Lower lobe of right lung (tissue), 2 donors: ENCODE data around the gene NID1. TPM values are rescaled to one million over a fixed set of nuclear protein-coding genes. Genes with fewer than 3 reads are reported as not detected.
A peak's percentile ranks its signal among the peaks of the same experiment; 100 is the strongest.

Source experiments
- ATAC-seq, 2 donors: fragments of 200-7000 bp; cut with Tn5 transposase; one replicate each; pipeline ENCODE4 v1.9.1; 2020 to 2022; ENCODE audit warnings: mild to moderate bottlenecking in 2 of 2, moderate library complexity in 2 of 2
- DNase-seq: peaks from one replicate; pipeline ENCODE4 v3.0.0-alpha.2; 2020
- H3K27ac ChIP-seq: fragments of 200-600 bp; one replicate; pipeline ENCODE4 v1.8.0; 2022
- H3K27me3 ChIP-seq: fragments of 200-600 bp; one replicate; pipeline ENCODE4 v1.8.0; 2022; ENCODE audit warnings: low read depth
- H3K36me3 ChIP-seq: fragments of 200-600 bp; one replicate; pipeline ENCODE4 v1.8.0; 2022; ENCODE audit warnings: mild to moderate bottlenecking
- H3K4me1 ChIP-seq: fragments of 200-600 bp; one replicate; pipeline ENCODE4 v1.8.0; 2022
- H3K4me3 ChIP-seq: fragments of 200-600 bp; one replicate; pipeline ENCODE4 v1.8.0; 2022; ENCODE audit warnings: mild to moderate bottlenecking
- H3K9me3 ChIP-seq: fragments of 200-600 bp; one replicate; pipeline ENCODE4 v1.8.0; 2022
- CTCF ChIP-seq: fragments of 200-600 bp; IDR thresholded peaks from one replicate; pipeline ENCODE4 v1.8.0; 2022; ENCODE audit warnings: antibody characterized with exemption, mild to moderate bottlenecking
- intact Hi-C: fragments of 100-400 bp; cut with DNase I; formaldehyde crosslinking; loops from one replicate; pipeline ENCODE4 v1.11.0; 2022
- total RNA-seq: library from RNA; stranded (reverse); fragmentation: NEBNext Ultra II Directional; extraction: Animal tissue kit (Norgen Biotek cat#: 25700); gene quantifications from one replicate; pipeline ENCODE4 v1.2.1, GENCODE V29; 2021
- donor health status: DM: no; HTN: yes; CAD: no; lungs with severe emphysema.

The NID1 gene
- total RNA-seq, 1 donor from 2014 or later, result 46.6 TPM

- no peak overlapping the region for H3K27ac ChIP-seq
- ATAC-seq, result no peak
- DNase-seq, result no peak
- H3K36me3 ChIP-seq, result peaks cover 14% of the 10 kb centered on the region
- H3K9me3 ChIP-seq, result no peaks in the 10 kb centered on the region
- H3K4me3 ChIP-seq, result no peak overlapping the region
- TF ChIP-seq CTCF, result no peak
- intact Hi-C loops, result no loop called here
- H3K27me3 ChIP-seq, result no peaks in the 10 kb centered on the region
- H3K4me1 ChIP-seq, result peaks cover 10% of the 10 kb centered on the region
Measured at GRCh38 chr1:236051242-236051791, 13.6 kb downstream of the NID1 start.

GRCh38 chr1:236045771-236046170, 19.1 kb downstream of the NID1 start:
- intact Hi-C loops, result no loop called here
- H3K4me3 ChIP-seq, result no peak overlapping the region
- no peak for TF ChIP-seq CTCF
- ATAC-seq (no peak), DNase-seq (no peak)
- H3K36me3 ChIP-seq, result peaks cover 33% of the 10 kb centered on the region
- H3K4me1 ChIP-seq, result no peaks in the 10 kb centered on the region
- H3K9me3 ChIP-seq, result no peaks in the 10 kb centered on the region
- H3K27me3 ChIP-seq, result no peaks in the 10 kb centered on the region
- H3K27ac ChIP-seq, result no peak overlapping the region

DNA sequence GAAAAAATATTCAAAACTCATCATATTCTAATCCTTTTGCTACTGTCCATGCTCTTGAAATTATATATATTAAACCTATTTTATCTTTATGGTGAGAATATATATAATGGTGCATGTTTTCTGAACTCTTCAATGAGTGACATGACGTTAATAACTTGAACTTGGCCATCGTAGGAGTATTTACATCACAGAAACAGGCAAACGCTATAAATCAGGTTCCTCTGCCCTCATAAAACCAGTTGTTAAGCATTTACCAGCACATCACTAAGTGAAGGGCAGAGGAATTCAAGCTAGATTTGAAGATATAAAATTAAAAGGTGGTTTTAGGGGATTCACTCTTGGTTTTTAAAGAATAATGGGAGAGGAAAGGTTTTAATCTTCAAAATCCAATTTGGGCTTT, 20.5 kb downstream of the NID1 start:
- intact Hi-C loops, result no loop called here
- H3K36me3 ChIP-seq, result peaks cover 33% of the 10 kb centered on the region
- no peak overlapping the region for H3K4me3 ChIP-seq
- DNase-seq (no peak), ATAC-seq (no peak)
- TF ChIP-seq CTCF, result no peak
- H3K27me3 ChIP-seq, result no peaks in the 10 kb centered on the region
- peaks cover 9% of the 10 kb centered on the region for H3K4me1 ChIP-seq
- no peak overlapping the region for H3K27ac ChIP-seq
- no peaks in the 10 kb centered on the region for H3K9me3 ChIP-seq

- peaks cover 12% of the 10 kb centered on the region for H3K4me1 ChIP-seq
- ATAC-seq, result no peak
- intact Hi-C loops, result no loop called here
- no peak overlapping the region for H3K27ac ChIP-seq
- no peaks in the 10 kb centered on the region for H3K27me3 ChIP-seq
- no peaks in the 10 kb centered on the region for H3K9me3 ChIP-seq
- DNase-seq, result no peak
- peaks cover 19% of the 10 kb centered on the region for H3K36me3 ChIP-seq
- TF ChIP-seq CTCF, result no peak
- no peak overlapping the region for H3K4me3 ChIP-seq
Measured at GRCh38 chr1:236041631-236042618, 23.0 kb downstream of the NID1 start.

DNA sequence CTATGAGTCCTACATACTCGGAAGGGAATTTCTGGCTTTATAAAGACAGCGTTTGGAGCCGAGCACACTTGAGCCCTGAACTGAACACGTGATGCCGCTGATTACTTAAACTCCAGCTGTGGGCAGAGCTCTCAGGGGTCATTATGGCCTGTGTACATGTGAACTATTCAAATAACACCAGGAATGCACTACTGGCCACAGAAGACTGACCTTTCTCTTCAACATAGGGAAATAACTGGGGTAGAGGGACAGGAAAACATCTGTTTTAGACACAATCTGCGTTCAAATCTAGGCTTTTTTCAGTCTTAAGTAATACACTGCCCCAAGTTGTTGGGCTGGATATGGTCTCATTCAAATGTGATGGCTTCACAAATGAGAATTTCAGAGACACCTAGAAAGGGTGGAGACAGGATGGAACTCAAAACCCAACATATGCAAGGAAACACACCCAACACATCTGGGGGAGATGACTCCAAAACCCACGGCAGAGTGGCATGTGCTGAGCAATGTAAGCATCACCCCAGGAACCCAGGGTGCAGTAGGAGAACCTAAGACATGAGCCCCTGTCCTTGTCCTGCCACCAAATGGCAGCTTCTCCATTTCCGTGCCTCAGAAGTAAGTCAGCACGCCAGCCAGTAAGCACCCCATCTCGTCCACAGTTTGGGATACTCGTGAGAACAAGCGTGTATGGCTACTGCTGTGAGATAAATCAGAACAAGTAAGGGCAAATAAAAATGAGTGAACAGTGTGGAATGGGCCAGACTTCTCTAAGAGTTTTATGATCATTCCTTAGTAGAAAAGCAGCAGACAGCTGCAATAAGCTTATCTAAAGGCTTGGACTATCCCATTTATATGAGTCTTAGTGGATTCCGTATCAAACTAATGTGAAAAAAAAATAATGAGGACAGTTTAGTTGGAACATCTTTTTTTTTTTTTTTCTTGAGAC, 24.9 kb downstream of the NID1 start:
- ATAC-seq (peak; percentile 94 to 96), DNase-seq (peak; percentile 53)
- peaks cover 12% of the 10 kb centered on the region for H3K4me1 ChIP-seq
- no peak overlapping the region for H3K4me3 ChIP-seq
- H3K36me3 ChIP-seq, result peaks cover 12% of the 10 kb centered on the region
- intact Hi-C loops, result no loop called here
- H3K27ac ChIP-seq, result no peak overlapping the region
- no peaks in the 10 kb centered on the region for H3K27me3 ChIP-seq
- TF ChIP-seq CTCF, result no peak
- no peaks in the 10 kb centered on the region for H3K9me3 ChIP-seq
